ENCODE measurements around the gene RYR2. TPM values are rescaled to one million over a fixed set of nuclear protein-coding genes. Genes with fewer than 3 reads are reported as not detected.

Gene RYR2
- total RNA-seq, 1 donor from 2014 or later: 4.8 TPM

- TF ChIP-seq CTCF (IDR thresholded peaks at IDR 0.05): no peak
- Histone ChIP-seq H3K4me1 (no peaks in the 10 kb centered on the region), H3K9me3 (no peaks in the 10 kb centered on the region), H3K27me3 (ENCODE audit: low read depth) (no peaks in the 10 kb centered on the region), H3K36me3 (no peaks in the 10 kb centered on the region), H3K27ac (no peak overlapping the region), H3K4me3 (no peak overlapping the region)
- DNase-seq (no peak), ATAC-seq (no peak)
- intact Hi-C loops (cut with DNase I): no loop called here
Measured at GRCh38 chr1:237296861-237297260, 254.9 kb downstream of the RYR2 start.

- DNase-seq: no peak
- ATAC-seq: no peak
- H3K4me3 ChIP-seq: no peak overlapping the region
- intact Hi-C loops (cut with DNase I): no loop called here
- TF ChIP-seq CTCF (IDR thresholded peaks at IDR 0.05): no peak
- no peaks in the 10 kb centered on the region for H3K36me3 ChIP-seq
- no peaks in the 10 kb centered on the region for H3K9me3 ChIP-seq
- no peak overlapping the region for H3K27ac ChIP-seq
- H3K4me1 ChIP-seq: no peaks in the 10 kb centered on the region
- H3K27me3 ChIP-seq (ENCODE audit: low read depth): no peaks in the 10 kb centered on the region
Measured at GRCh38 chr1:237300642-237301041, 258.7 kb downstream of the RYR2 start.

GRCh38 chr1:237303929-237304328 is 261.9 kb downstream of the RYR2 start:
- intact Hi-C loops (cut with DNase I): no loop called here
- no peak for TF ChIP-seq CTCF (IDR thresholded peaks at IDR 0.05)
- DNase-seq (no peak), ATAC-seq (no peak)
- H3K4me3 ChIP-seq: no peak overlapping the region
- H3K4me1 ChIP-seq: no peaks in the 10 kb centered on the region
- no peaks in the 10 kb centered on the region for H3K9me3 ChIP-seq
- H3K27ac ChIP-seq: no peak overlapping the region
- H3K27me3 ChIP-seq (ENCODE audit: low read depth): no peaks in the 10 kb centered on the region
- no peaks in the 10 kb centered on the region for H3K36me3 ChIP-seq

GRCh38 chr1:237306726-237307125 is 264.7 kb downstream of the RYR2 start:
- H3K9me3 ChIP-seq: no peaks in the 10 kb centered on the region
- no peaks in the 10 kb centered on the region for H3K4me1 ChIP-seq
- intact Hi-C loops (cut with DNase I): no loop called here
- H3K27me3 ChIP-seq (ENCODE audit: low read depth): no peaks in the 10 kb centered on the region
- H3K36me3 ChIP-seq: no peaks in the 10 kb centered on the region
- TF ChIP-seq CTCF (IDR thresholded peaks at IDR 0.05): no peak
- no peak overlapping the region for H3K27ac ChIP-seq
- DNase-seq (no peak), ATAC-seq (no peak)
- no peak overlapping the region for H3K4me3 ChIP-seq

GRCh38 chr1:237309595-237310118 is 267.7 kb downstream of the RYR2 start:
- Histone ChIP-seq H3K27ac (no peak overlapping the region), H3K9me3 (peaks cover 5% of the 10 kb centered on the region), H3K36me3 (no peaks in the 10 kb centered on the region), H3K27me3 (ENCODE audit: low read depth) (no peaks in the 10 kb centered on the region), H3K4me3 (no peak overlapping the region), H3K4me1 (no peaks in the 10 kb centered on the region)
- no peak for DNase-seq
- intact Hi-C loops (cut with DNase I): no loop called here
- ATAC-seq: no peak
- TF ChIP-seq CTCF (IDR thresholded peaks at IDR 0.05): no peak

- no peak for TF ChIP-seq CTCF (IDR thresholded peaks at IDR 0.05)
- H3K36me3 ChIP-seq: no peaks in the 10 kb centered on the region
- no peaks in the 10 kb centered on the region for H3K4me1 ChIP-seq
- intact Hi-C loops (cut with DNase I): no loop called here
- H3K9me3 ChIP-seq: peaks cover 5% of the 10 kb centered on the region
- no peaks in the 10 kb centered on the region for H3K27me3 ChIP-seq (ENCODE audit: low read depth)
- no peak overlapping the region for H3K27ac ChIP-seq
- ATAC-seq (no peak), DNase-seq (no peak)
- H3K4me3 ChIP-seq: no peak overlapping the region
Measured at GRCh38 chr1:237316352-237316751, 274.4 kb downstream of the RYR2 start.

Data from lower lobe of right lung (tissue), 2 donors.